ENCODE results near the gene NR2E3. TPM values are rescaled to one million over a fixed set of nuclear protein-coding genes. Genes with fewer than 3 reads are reported as not detected.

The NR2E3 gene
- total RNA-seq, 1 donor from 2014 or later: not detected

DNA sequence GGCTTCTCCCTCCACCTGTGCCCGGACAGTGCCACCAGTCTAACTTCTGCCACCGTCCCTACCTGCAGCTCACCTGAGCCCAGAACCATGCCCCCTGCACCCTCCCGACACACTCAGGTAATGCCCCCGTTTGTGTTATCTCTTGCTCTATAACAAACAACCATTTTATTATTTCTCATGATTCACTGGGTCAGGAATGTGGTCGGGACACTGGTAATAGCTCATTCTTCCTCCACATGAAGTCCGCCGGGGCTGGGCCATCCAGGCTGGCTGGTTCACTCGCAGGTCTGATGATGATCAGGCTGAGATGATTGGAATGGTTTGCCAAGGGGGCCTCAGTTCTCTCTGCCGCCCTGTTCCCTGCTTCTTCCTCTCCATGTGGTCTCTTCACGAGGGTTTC is 20.3 kb upstream of the NR2E3 start:
- no peak for DNase-seq (ENCODE audit: low read depth, low spot score)

DNA sequence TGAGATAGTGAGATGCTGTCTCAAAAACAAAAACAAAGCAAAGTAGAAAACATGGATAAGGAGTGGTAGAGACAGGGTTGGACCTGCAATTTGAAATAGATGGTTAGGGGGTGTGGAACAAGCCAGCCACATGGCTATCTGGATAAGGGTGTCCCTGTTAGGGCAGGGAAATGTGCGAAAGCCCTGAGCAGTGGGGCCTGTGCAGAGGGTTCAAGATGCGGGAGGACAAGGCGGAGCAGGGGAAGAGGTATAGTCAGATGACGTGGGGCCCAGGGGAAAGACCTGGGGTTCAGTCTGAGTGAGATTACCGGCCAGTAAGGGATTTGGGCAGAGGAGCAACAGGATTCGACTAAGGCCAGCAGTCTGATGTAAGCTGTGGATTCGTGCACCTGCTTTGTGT is 18.4 kb upstream of the NR2E3 start:
- no peak for DNase-seq (ENCODE audit: low read depth, low spot score)

DNA sequence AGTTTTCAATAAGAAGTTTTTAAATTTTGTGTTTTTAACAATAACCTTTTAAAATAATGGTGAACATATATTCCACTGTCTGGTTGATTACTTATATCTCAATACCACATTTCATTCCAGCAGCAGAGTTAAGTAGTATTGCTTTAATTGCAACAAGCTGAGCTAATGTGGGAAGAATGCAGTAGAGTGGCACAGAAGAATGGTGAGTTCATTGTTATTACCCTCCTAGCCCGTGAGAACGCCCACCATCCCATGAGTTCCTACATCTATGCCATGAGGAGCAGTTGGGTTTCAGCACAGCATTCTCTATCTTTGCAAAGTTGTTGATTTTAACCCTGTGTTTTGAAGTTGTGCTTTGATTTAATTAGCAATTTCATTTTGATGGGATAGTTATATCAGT is 17.8 kb upstream of the NR2E3 start:
- DNase-seq (ENCODE audit: low read depth, low spot score): no peak

DNA sequence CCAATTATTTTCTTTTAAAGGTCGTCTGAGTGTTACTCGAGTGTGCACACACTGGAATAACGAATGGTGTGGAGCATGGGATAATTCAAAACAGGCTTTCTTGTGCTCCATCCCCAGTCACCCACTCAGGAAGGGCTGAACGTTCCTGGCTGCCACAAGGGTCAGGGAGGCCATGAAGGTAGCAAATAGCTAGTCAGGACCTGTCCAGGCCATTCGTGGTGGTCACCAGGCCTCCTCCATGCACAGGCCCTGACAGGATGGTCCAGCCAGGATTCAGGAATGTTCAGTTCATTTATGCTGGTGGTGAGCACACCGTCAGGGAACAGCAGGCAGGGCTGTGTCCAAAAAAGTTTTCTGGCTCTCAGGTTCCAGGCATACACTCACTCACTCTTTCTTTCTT is 11.7 kb upstream of the NR2E3 start:
- DNase-seq (ENCODE audit: low read depth, low spot score): no peak

DNA sequence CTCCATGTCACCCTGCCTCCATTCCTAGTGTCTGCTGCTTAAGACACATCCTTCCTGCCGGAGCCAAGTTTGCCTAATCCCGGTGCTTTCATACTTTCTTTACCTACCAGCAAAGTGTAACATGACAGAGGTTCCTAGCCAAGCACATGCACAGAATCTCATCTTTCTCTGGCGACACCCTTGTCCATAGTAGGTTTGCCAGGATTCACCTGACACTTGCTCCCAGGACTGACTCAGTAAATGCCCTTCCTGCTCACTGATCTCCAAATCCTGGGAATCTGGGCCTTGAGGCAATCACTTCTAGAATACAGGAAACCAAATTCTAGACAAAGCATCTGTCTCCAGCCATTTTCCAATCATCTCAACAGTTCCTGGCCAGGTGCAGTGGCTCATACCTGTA is 10.2 kb upstream of the NR2E3 start:
- no peak for DNase-seq (ENCODE audit: low read depth, low spot score)

DNA sequence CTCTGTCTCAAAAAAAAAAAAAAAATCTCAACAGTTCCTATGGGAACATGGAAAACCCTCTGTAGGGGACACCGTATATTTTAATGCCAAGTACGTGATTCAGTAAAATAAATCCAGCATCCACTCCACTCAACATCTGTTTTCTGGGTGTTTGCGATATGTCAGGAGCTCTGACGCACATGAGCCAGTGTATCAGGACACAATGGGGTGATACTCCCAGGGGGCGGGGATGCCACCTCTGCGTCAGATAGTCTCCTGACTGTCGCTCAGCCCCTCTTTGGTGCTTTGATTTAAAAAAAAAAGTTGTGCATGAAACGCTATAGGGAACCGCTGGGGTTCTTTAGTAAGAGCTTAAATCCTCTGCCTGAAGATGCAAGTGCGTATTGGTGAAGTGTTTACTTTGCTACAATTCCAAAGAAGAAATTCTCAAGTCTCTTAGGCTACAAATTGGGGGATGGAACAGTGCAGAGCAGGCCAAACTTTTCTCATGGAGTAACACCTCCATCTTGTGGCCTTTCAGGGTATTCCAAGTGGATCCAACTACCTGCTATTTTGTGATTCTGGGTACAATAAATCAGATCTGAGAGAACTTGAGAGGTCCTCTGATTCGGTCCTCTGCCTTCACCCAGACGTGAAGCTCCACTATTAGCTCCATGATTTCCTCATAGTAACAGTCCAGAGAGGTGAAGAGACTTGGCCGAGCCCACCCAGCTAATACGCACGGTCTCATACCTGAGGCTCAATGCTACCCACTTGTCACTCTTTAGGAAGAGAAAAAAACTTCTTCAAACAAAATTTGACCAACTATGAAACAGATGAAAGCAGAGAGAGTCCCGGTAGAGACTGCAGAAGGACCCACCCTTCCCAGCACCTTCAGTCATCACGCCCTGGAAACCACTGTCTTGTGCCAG is 9.3 kb upstream of the NR2E3 start:
- DNase-seq (ENCODE audit: low read depth, low spot score): no peak

DNA sequence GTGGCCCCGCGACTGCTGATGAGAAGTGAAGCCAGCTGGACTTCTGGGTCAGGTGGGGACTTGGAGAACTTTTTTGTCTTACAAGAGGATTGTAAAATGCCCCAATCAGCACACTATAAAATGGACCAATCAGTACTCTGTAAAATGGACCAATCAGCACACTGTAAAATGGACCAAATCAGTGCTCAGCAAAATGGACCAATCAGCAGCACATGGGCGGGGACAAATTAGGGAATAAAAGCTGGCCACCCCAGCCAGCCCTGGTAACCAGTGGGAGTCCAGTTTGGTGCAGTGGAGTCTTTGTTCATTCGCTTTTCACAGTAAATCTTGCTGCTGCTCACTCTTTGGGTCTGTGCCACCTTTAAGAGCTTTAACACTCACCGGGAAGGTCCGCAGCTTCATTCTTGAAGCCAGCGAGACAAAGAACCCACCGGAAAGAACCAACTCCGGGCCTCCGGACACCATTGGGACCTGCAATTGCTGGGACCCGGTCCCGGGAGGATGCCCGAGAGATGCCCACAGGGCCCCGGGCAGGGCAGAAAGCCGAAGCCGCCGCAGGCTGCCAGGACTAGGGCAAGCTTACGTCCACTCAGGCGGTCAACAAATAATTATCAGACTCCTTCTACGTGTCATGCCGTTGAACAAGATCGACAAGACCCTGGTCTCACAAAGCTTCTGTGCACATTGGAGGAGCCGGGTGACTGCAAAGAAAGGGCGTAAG is 8.3 kb upstream of the NR2E3 start:
- DNase-seq (ENCODE audit: low read depth, low spot score): no peak

DNA sequence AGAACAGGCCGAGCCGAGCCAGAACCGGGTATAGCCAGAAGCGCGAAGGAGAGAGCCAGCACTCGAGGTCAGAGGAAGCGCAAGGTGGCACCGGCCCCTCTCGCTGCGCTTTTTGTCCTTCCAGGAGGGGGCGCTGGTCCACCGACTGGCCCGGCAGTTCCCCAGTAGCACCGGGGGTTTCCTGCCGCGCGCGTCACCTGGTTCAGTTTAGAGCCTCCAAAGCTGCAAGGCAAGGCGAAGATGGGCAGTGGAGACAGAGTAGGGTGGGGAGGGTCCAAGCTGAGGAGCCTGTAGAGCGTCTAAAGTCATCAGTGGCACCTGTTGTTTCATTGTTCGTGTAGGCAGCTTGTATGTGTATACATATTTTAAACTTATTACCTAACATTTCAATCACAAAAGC is 7.6 kb upstream of the NR2E3 start:
- DNase-seq (ENCODE audit: low read depth, low spot score): no peak

DNA sequence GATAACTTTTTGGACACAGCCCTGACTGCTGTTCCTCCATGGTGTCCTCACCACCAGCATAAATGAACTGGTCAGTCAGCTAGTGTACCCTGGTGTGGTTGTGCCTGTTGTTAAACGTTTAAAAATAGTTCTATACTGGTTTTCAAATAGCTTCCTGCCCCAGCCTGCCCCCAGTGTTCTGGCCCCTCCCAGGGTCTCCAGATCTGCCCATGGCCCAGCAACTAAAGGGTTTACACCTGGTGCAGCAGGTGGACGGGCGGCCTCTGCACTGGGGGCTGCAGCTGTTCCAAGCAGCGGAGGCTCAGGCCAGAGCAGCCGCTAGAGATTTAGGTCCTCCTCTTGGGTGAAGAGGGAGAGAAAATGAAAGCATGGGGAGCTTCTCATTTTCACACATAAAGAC is 6.1 kb upstream of the NR2E3 start:
- DNase-seq (ENCODE audit: low read depth, low spot score): no peak

DNA sequence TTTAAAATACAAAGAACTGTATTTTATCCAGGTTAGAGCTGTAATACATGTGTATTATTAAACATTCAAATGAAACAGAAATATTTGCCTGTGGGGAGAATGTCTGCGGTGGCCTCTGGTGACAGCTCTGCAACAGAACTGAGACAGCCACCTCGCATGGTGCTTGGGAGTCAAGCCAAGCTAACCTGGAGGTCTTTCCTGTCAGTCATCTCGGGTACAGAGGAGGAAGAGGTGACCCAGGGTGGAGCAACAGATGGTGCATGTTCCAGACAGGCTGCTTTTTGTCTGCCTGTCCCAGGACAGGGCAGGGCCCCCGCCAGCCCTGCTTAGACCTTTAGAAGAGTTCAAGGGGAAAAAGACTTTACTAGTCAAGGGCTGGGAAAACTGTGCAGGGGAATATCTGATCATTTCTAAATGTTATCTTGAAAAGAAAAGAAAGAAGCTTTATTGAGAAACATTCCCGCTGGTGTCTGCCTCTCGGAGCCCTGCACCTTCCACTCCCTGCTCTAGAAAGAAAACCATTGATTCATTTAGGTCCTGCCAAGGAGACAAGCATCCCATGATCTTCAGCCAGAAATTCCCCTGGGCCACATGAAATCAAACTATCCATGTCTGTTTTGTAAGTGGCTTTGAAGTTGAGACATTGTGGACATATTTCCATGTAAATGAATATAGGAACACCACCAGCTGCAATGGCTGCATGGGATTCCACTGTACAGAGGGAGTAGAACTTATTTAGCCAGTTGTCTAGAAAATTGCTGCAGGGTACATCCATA is 5.5 kb upstream of the NR2E3 start:
- DNase-seq (ENCODE audit: low read depth, low spot score): no peak

DNA sequence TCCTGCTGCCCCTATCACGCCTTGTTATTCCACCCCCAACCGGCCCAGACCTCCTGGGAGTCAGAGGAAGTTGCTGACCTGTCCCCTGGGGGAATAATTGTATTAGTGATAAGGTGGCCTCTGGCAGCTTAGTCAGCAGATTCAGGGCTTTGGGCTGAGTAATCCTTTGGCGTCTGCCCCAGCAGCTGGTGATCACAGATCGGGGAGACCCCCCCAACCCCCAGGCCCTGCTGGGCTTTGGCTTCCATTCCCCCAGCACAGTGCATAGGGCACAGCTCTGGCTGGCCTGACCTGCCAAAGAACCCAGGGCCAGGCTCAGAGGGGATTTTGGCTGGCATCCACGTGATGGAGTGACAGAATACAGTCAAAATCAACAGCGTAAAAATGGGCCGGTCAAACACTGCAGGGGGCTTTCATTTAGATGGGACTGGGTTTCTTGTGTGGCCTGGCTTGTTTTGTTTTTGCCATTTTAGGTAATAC is 3.9 kb upstream of the NR2E3 start:
- no peak for DNase-seq (ENCODE audit: low read depth, low spot score)

DNA sequence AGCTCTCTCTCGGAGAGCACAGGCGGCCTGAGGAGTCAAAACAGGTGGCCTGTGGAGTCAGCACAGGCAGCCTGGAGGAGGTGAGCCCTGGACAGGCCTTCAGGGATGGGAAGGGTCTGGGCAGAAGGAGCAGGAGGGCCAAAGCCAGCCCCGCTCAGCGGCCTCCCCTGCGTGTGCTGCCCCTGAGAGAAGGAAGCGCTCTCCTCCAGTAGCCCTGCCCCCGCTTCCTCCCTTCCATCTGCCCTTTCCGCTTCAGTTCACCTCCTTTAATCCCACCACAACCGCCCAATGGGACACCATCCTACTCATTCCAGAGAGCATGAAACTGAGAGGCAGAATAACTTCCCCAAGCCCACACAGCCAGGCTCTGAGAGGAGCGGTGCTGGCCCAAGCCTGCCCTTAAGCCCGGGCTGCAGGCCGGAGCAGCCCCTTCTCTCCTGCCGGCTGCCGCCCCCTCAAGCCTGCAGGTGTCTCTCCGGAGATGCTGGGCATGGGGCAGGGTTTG is 3.2 kb upstream of the NR2E3 start:
- no peak for DNase-seq (ENCODE audit: low read depth, low spot score)

DNA sequence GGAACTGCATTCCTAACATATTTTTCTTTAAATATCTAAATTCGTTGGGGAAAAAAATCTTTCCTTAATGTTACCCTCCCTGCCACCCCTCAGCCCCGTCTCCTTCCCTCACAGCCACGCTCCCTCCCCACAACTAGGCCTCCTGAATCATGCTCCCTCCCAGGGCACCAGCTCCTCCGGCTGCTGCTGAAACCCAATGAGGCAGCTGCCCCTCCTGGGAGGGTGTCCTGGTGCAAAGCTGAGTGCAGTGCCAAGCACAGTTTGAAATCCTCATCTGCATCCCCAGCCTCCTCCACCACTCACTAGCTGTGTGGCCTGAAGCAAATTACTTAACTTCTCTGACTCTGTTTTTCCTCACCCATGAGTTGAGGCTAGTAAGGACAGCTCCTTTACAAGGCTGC is 2.7 kb upstream of the NR2E3 start:
- no peak for DNase-seq (ENCODE audit: low read depth, low spot score)

DNA sequence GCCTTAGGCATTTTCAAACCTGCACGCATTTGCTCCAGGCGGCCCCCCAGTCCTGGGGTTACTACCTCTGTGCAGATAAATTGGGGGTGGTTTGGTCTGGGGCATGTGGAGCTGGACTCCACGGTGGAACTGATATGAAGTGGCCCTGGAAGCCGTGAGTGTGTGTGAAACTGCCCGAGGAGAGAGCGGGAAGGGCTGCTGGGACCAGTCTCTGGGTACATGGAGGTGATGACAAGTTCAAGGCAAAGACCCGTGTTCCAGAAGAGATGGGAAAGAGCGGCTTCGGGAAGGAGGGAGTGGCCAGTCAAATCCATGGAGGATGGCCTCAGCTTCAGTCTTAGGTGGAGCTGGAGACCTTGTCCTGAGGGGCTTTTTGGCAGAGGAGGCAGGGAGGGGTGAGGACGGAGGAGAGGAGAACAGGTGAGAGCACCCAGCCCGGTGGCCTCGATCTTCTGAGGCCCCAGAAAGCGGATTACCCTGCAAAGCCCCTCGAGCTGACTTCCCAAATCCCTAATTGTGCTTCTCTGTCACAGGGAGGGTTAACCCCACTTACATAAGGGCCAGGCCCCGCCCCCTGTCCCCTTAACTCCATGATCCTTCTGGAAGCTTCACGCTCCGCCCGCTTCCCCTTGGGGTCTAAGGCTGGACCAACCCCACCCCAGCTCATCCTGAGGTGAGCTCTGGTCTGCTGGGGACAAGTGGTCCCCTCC is 1.9 kb upstream of the NR2E3 start:
- no peak for DNase-seq (ENCODE audit: low read depth, low spot score)

DNA sequence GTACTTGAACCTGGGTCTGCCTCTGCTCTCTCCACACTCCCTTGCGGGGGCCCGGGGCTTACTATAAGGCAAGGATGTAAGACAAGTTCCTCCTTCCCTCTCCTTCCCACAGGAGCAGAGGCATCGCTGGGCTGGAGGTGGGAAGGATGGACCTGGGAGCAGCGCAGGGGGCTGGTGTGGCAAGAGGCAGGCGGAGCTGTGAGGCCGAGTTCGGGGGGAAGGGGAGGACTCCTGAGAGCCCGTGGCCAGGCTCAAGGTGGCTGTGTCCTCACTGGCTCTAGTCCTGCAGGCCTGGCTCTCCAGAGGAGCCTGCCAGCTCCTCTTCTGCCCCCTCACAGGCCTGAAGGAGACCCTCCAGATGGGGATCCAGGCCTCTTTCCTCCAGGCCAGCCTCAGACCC is 1.0 kb upstream of the NR2E3 start:
- DNase-seq (ENCODE audit: low read depth, low spot score): no peak

DNA sequence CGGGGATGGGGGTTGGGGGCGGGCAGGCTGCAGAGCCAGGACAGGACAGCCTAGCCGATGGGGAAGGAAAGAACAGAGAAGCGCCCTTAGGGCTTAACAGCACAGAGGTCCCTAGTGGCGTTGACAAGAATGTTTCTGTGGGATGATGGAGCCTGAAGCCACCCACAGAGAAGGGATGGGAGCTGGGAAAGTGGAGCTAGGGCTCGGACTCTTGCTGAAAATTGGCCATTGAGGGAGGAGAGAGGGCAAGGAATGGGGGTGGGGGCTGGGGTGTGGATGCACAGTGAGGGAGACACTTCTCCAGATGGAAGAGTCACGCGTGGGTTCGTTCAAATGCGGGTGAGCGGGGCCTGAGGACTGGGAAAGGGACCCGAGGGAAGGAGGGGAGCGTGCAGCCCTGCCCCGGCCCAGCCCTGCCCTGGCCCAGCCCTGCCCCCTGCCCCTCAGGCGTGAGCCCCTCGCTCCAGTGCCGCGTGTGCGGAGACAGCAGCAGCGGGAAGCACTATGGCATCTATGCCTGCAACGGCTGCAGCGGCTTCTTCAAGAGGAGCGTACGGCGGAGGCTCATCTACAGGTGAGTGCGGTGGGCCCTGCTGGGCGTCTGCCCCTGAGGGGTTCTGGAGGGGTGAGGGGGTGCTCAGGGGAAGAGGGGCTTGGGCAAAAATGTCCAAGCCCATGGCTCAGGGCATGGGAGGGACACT is 832 bp downstream of the NR2E3 start:
- DNase-seq (ENCODE audit: low read depth, low spot score): no peak

DNA sequence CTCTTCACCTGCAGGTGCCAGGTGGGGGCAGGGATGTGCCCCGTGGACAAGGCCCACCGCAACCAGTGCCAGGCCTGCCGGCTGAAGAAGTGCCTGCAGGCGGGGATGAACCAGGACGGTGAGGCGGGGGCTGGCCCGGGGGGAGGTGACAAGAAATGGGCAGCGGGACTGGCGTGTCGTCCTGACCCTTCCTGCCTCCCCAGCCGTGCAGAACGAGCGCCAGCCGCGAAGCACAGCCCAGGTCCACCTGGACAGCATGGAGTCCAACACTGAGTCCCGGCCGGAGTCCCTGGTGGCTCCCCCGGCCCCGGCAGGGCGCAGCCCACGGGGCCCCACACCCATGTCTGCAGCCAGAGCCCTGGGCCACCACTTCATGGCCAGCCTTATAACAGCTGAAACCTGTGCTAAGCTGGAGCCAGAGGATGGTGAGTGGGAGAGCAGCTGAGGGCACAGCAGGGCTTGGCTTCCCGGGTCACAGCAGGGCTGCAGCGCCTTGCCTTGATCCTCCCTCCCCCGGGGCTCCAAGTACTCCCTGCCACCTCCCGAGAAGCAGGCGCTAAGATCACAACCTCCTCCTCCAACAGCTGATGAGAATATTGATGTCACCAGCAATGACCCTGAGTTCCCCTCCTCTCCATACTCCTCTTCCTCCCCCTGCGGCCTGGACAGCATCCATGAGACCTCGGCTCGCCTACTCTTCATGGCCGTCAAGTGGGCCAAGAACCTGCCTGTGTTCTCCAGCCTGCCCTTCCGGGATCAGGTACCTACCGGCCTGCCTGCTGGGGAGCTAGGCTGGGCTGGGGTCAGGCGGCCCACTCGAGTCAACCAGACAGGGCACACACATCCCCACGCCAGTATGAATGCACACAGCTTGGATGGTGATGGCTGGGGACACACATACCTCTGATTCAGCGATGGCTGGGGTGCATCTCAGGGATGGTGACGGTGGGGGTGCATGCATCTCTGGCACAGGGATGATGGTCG is 1.7 kb downstream of the NR2E3 start:
- no peak for DNase-seq (ENCODE audit: low read depth, low spot score)

DNA sequence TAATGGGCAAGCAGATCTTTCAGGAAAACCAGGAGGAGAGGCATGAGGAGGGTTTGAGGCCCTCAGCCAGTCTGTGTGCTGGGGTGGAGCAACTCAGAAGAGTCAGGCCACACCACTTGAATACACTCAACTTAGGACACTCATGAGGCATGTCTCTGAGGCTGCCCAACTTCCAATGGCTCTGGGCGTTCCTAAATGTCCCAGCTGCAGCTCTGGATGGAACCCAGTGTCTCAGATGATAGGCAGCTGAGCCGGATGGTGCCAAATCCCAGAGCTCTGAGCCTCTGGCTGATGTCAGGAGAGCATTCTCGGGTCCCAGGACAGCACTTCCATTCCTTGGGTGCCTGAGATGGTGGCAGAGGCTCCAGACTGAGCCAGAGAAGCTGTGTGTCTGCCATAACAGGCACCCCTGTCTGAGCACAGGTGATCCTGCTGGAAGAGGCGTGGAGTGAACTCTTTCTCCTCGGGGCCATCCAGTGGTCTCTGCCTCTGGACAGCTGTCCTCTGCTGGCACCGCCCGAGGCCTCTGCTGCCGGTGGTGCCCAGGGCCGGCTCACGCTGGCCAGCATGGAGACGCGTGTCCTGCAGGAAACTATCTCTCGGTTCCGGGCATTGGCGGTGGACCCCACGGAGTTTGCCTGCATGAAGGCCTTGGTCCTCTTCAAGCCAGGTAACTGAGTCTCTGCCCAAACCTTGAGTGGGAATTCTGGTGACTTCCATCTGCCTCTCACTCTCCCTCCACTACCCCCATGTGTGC is 2.8 kb downstream of the NR2E3 start:
- DNase-seq (ENCODE audit: low read depth, low spot score): no peak

Measured in pulmonary artery endothelial cell (primary cell).